Karpas-422 (cell line): ENCODE results near the gene ITPR3. TPM values are rescaled to one million over a fixed set of nuclear protein-coding genes. Genes with fewer than 3 reads are reported as not detected.

Experiments
- DNase-seq: peaks from one replicate; pipeline ENCODE4 v3.0.0-alpha.2; 2015
- H2AFZ ChIP-seq: fragments of 200-600 bp; sonication (generic); 2 replicates; pipeline ENCODE4 v1.6.1; 2014; ENCODE audit warnings: antibody characterized with exemption, low read length, mixed read lengths
- H3K27ac ChIP-seq: fragments of 200-600 bp; sonication (generic); 2 replicates; pipeline ENCODE4 v1.5.1; 2014; ENCODE audit warnings: mild to moderate bottlenecking, low read length, moderate library complexity
- H3K27me3 ChIP-seq: fragments of 200-600 bp; sonication (generic); 2 replicates; pipeline ENCODE4 v1.6.1; 2014; ENCODE audit warnings: low read length, mixed read lengths
- H3K36me3 ChIP-seq: fragments of 200-600 bp; sonication (generic); 2 replicates; pipeline ENCODE4 v1.6.1; 2014; ENCODE audit warnings: low read length, mixed read lengths; ENCODE audit not compliant: insufficient read depth
- H3K4me1 ChIP-seq: fragments of 200-600 bp; sonication (generic); 2 replicates; pipeline ENCODE4 v1.6.1; 2014; ENCODE audit warnings: mild to moderate bottlenecking, low read length, mixed read lengths
- H3K4me2 ChIP-seq: fragments of 200-600 bp; sonication (generic); 2 replicates; pipeline ENCODE4 v1.6.1; 2014; ENCODE audit warnings: low read length, low read depth, mild to moderate bottlenecking; ENCODE audit not compliant: poor library complexity, severe bottlenecking
- H3K4me3 ChIP-seq: fragments of 200-600 bp; sonication (generic); 2 replicates; pipeline ENCODE4 v1.5.1; 2014; ENCODE audit warnings: mild to moderate bottlenecking, antibody characterized with exemption, low read length, mixed read lengths
- H3K79me2 ChIP-seq: fragments of 200-600 bp; sonication (generic); 2 replicates; pipeline ENCODE4 v1.6.1; 2014; ENCODE audit warnings: mild to moderate bottlenecking, low read length, mixed read lengths
- H3K9ac ChIP-seq: fragments of 200-600 bp; sonication (generic); 2 replicates; pipeline ENCODE4 v1.6.0; 2014; ENCODE audit warnings: low read length
- H3K9me2 ChIP-seq: fragments of 200-600 bp; sonication (generic), shearing (Covaris generic); replicated peaks from 2 replicates; pipeline ENCODE4 v1.6.0; 2014; ENCODE audit warnings: mild to moderate bottlenecking, low read length, moderate library complexity; ENCODE audit not compliant: insufficient read depth
- H3K9me3 ChIP-seq: fragments of 300-700, 200-600 bp; sonication (generic); 2 replicates; pipeline ENCODE4 v1.6.1; 2014; ENCODE audit warnings: low read length, mixed read lengths
- H4K20me1 ChIP-seq: fragments of 200-600 bp; sonication (generic); 2 replicates; pipeline ENCODE4 v1.6.1; 2014; ENCODE audit warnings: mild to moderate bottlenecking, antibody characterized with exemption, low read length, low read depth; ENCODE audit not compliant: insufficient read depth
- total RNA-seq: library from RNA; depleted of rRNA; stranded (reverse); fragments of >200 nt; shearing (Covaris generic); gene quantifications from 2 replicates; pipeline ENCODE4 v1.2.3, GENCODE V29; 2014; ENCODE audit warnings: low replicate concordance

The ITPR3 gene
- total RNA-seq, 1 experiment from 2014 or later = 3.9 TPM

- H3K4me2 ChIP-seq = no peak overlapping the region
- H3K27me3 ChIP-seq = no peaks in the 10 kb centered on the region
- H3K4me1 ChIP-seq = peaks cover 4% of the 10 kb centered on the region
- no peaks in the 10 kb centered on the region for H3K36me3 ChIP-seq
- no peaks in the 10 kb centered on the region for H3K9me3 ChIP-seq
- H3K9ac ChIP-seq = no peak overlapping the region
- DNase-seq = no peak
- no peak overlapping the region for H2AFZ ChIP-seq
- H3K4me3 ChIP-seq = no peak overlapping the region
- no peaks in the 10 kb centered on the region for H3K9me2 ChIP-seq
- H3K79me2 ChIP-seq = no peaks in the 10 kb centered on the region
- 0 out of 2 replicates have a peak, but pooled peaks cover 2% of the 10 kb centered on the region for H4K20me1 ChIP-seq
- H3K27ac ChIP-seq = no peak overlapping the region
Measured at GRCh38 chr6:33732385-33732784, 111.3 kb downstream of the ITPR3 start.

DNA sequence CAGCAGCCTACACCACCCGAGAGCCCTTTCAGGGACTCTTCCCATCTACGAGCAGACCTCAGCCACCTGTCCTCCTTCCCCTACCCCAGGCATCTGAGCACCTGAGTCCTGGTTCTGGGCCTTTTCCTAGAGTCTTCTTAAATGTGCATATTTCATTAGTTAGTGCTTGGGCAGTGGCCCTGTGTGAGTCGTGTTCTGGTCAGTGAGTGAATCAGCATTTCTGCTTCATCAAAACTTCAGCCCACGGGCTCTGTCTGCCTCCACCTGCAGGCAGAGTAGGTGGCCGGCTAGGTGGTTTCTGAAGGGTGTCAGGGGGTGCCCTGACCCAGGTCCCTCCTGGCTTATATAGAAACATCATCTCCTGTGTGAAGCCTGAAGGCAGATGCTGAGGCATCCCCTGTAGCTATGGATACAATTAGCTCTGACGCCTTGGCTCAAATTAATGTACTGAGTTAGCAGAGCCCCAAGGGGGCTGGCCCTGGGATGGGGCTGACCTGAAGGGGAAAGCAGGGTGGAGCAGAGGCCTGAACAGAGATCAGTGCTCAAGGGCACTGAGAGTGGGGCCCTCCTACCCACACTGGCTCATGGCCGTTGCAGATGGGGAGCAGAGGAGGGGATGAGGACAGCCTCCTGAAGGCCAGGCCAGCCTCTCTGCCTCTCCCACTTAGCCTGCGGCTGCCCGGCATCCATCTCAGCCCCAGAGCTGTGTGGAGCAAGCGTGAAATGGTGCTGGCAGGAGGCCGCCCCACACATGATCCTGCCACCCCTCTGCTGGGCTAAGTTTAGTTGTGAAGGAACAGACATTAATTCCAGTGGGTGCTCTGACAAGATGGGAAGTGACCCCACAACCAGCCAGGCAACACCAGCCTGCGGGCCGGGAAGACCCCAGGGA is 111.9 kb downstream of the ITPR3 start:
- H3K36me3 ChIP-seq = no peaks in the 10 kb centered on the region
- H3K4me2 ChIP-seq = no peak overlapping the region
- no peak for DNase-seq
- no peaks in the 10 kb centered on the region for H3K4me1 ChIP-seq
- H3K79me2 ChIP-seq = no peaks in the 10 kb centered on the region
- no peak overlapping the region for H3K27ac ChIP-seq
- no peaks in the 10 kb centered on the region for H3K9me2 ChIP-seq
- H4K20me1 ChIP-seq = no peaks in the 10 kb centered on the region
- H3K9me3 ChIP-seq = no peaks in the 10 kb centered on the region
- no peaks in the 10 kb centered on the region for H3K27me3 ChIP-seq
- H3K4me3 ChIP-seq = no peak overlapping the region
- no peak overlapping the region for H2AFZ ChIP-seq
- no peak overlapping the region for H3K9ac ChIP-seq

- Histone ChIP-seq H4K20me1 (no peaks in the 10 kb centered on the region), H3K4me2 (no peak overlapping the region), H3K27ac (no peak overlapping the region), H3K36me3 (no peaks in the 10 kb centered on the region), H3K9ac (no peak overlapping the region), H3K4me1 (no peaks in the 10 kb centered on the region), H3K79me2 (no peaks in the 10 kb centered on the region), H3K9me3 (no peaks in the 10 kb centered on the region), H3K9me2 (no peaks in the 10 kb centered on the region), H3K27me3 (no peaks in the 10 kb centered on the region), H2AFZ (no peak overlapping the region), H3K4me3 (no peak overlapping the region)
- no peak for DNase-seq
Measured at GRCh38 chr6:33733709-33734007, 112.5 kb downstream of the ITPR3 start.

GRCh38 chr6:33735216-33735615 is 114.1 kb downstream of the ITPR3 start:
- H3K9me2 ChIP-seq = no peaks in the 10 kb centered on the region
- no peaks in the 10 kb centered on the region for H3K4me1 ChIP-seq

DNA sequence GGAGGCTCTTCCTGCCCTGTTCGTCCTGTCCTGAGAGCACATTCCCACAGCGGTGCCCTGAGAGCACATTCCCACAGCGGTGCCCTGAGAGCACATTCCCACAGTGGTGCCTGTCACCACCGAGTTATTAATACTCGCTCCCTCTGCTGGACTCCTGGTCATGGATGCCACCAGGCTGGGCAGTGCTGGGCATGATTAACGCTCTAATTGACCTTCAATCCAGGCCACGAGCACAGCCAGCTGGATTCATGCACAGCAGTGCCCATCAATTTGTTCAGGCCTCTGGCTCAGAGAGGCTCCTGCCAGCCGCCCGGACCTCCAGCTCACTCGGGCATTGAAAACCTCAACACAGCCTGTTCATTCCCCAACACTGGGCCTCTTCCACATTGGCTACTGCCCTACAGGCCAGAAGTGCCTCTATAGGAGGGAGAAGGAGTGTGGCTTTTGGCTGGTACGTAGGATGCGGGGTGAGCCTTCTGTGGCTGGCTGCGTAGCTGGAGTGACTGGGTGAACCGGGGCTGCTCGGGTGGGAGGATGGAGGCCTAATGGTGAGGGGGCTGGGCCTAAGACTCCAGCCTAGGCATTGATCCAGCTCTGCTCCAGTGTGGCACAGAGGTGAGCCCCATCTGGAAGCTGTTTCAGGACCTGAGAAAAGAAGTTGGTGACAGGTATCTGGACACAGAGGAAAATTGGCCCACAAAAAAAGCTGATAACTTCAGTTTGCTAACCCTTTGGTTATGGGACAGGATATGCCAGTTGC is 116.3 kb downstream of the ITPR3 start:
- Histone ChIP-seq H3K9ac (no peak overlapping the region), H3K27ac (no peak overlapping the region), H3K4me3 (no peak overlapping the region), H4K20me1 (no peaks in the 10 kb centered on the region), H3K9me3 (no peaks in the 10 kb centered on the region), H3K4me2 (no peak overlapping the region), H3K4me1 (no peaks in the 10 kb centered on the region), H3K27me3 (no peaks in the 10 kb centered on the region), H3K9me2 (no peaks in the 10 kb centered on the region), H3K36me3 (no peaks in the 10 kb centered on the region), H2AFZ (no peak overlapping the region), H3K79me2 (no peaks in the 10 kb centered on the region)
- DNase-seq = no peak

More at GRCh38 chr6:33735216-33735615, 114.1 kb downstream of the ITPR3 start:
- no peak overlapping the region for H3K4me2 ChIP-seq
- H3K79me2 ChIP-seq = no peaks in the 10 kb centered on the region
- no peak overlapping the region for H3K4me3 ChIP-seq
- no peak for DNase-seq
- H3K27ac ChIP-seq = no peak overlapping the region
- H3K9ac ChIP-seq = no peak overlapping the region
- H4K20me1 ChIP-seq = no peaks in the 10 kb centered on the region
- H2AFZ ChIP-seq = no peak overlapping the region
- no peaks in the 10 kb centered on the region for H3K36me3 ChIP-seq
- no peaks in the 10 kb centered on the region for H3K27me3 ChIP-seq
- H3K9me3 ChIP-seq = no peaks in the 10 kb centered on the region

- Histone ChIP-seq H2AFZ (no peak overlapping the region), H3K36me3 (no peaks in the 10 kb centered on the region), H3K9ac (no peak overlapping the region), H3K9me3 (no peaks in the 10 kb centered on the region), H3K27ac (no peak overlapping the region), H4K20me1 (no peaks in the 10 kb centered on the region), H3K4me1 (no peaks in the 10 kb centered on the region), H3K27me3 (no peaks in the 10 kb centered on the region), H3K4me2 (no peak overlapping the region), H3K9me2 (no peaks in the 10 kb centered on the region), H3K4me3 (no peak overlapping the region), H3K79me2 (no peaks in the 10 kb centered on the region)
- DNase-seq = no peak
Measured at GRCh38 chr6:33738153-33738552, 117.0 kb downstream of the ITPR3 start.

- Histone ChIP-seq H2AFZ (no peak overlapping the region), H3K4me3 (no peak overlapping the region), H3K9ac (no peak overlapping the region), H3K27me3 (no peaks in the 10 kb centered on the region), H4K20me1 (no peaks in the 10 kb centered on the region), H3K4me1 (no peaks in the 10 kb centered on the region), H3K9me2 (no peaks in the 10 kb centered on the region), H3K9me3 (no peaks in the 10 kb centered on the region), H3K79me2 (no peaks in the 10 kb centered on the region), H3K27ac (no peak overlapping the region), H3K36me3 (no peaks in the 10 kb centered on the region), H3K4me2 (no peak overlapping the region)
- no peak for DNase-seq
Measured at GRCh38 chr6:33738879-33739278, 117.8 kb downstream of the ITPR3 start.

GRCh38 chr6:33739571-33739970 is 118.4 kb downstream of the ITPR3 start:
- Histone ChIP-seq H3K9me3 (no peaks in the 10 kb centered on the region), H3K9me2 (no peaks in the 10 kb centered on the region), H2AFZ (no peak overlapping the region), H3K4me1 (peaks cover 3% of the 10 kb centered on the region; the same call in 1 of the 2 replicates), H3K9ac (no peak overlapping the region), H3K27me3 (no peaks in the 10 kb centered on the region), H3K27ac (no peak overlapping the region), H3K79me2 (no peaks in the 10 kb centered on the region), H3K4me2 (no peak overlapping the region), H3K36me3 (no peaks in the 10 kb centered on the region), H4K20me1 (no peaks in the 10 kb centered on the region), H3K4me3 (no peak overlapping the region)
- DNase-seq = no peak
